Activated CD4-positive, alpha-beta T cell treated with anti-CD3 and anti-CD28 coated beads for 24 hours (primary cell): ENCODE measurements around the gene ADGRF1.
"Not testable (repeated sequence)": the region's sequence is repeated elsewhere in the genome, so short reads cannot be mapped to it uniquely, and the experiment has no call there.

Experiments used
- DNase-seq, 2 donors: peaks; one replicate each; pipeline ENCODE4 v3.0.0-alpha.2; 2020; ENCODE audit warnings: low read depth in 2 of 2

The ADGRF1 gene

GRCh38 chr6:47042275-47042791 lies at the start of gene ADGRF1:
Gene ADGRF1 (minus strand): TSS chr6:47042332. CDS start chr6:47029061, 13,271 bp downstream.
- no peak for DNase-seq

DNA sequence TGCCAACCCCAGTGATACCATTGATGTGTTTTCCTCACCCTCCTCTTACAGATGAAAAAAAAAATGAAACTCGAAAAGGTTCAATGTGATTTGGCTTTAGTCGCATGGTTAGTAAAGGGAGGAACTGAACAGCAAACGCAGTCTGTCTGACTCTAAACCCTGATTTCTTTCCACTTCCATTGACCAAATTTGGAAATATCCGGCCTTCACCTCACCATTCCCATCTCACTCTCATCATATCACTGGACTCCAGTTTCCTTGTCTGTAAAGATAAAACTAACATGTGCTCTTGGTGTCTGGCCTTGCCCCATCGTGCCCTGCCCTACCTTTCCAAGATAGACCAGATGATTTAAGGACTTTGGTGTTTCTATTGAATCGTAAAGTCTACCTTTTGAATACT lies 48.7 kb upstream of the ADGRF1 start:
- no peak for DNase-seq

DNA sequence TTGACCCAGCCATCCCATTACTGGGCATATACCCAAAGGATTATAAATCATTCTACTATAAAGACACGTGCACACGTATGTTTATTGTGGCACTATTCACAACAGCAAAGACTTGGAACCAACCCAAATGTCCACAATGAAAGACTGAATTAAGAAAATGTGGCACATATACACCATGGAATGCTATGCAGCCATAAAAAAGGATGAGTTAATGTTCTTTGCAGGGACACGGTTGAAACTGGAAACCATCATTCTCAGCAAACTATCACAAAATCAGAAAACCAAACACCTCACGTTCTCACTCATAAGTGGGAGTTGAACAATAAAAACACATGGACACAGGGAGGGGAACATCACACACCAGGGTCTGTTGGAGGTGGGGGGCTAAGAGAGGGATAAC lies 47.3 kb upstream of the ADGRF1 start:
- not testable (repeated sequence) for DNase-seq

DNA sequence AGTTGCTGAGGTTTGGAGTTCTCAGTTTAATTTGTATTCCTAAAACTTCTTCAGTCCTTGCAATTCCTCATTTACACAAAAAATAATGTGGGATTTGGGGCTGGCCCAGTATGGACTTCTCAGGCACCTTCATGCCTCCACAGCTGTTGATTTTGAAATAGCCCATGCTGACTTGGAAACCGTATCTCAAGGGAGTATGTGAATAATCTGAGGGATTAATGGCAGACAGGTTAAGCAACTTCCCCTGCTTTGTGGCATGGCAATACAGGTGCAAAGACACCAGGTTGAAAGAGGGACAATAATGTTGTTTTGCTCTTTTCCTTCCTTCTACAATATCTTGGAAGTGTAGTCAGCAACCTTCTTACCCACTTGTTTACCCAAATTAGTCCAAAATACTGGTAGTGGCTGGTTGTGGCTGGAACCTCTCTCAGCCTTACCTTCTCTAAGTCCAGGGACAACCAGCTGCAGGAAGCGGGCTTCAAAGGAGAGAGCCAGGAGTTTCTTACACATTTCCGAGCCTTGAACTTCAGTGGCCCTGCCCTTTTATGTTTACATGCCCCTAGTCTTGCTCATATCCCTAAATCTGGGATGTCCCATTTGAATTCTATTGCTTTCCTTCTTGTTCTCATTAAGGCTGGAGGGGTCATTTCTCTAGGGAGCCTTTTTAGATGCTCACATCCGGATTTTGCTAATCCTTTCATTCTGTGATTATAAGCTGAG lies 44.1 kb upstream of the ADGRF1 start:
- no peak for DNase-seq

- DNase-seq = no peak
Observed at GRCh38 chr6:47084610-47085009, 42.5 kb upstream of the ADGRF1 start.

DNA sequence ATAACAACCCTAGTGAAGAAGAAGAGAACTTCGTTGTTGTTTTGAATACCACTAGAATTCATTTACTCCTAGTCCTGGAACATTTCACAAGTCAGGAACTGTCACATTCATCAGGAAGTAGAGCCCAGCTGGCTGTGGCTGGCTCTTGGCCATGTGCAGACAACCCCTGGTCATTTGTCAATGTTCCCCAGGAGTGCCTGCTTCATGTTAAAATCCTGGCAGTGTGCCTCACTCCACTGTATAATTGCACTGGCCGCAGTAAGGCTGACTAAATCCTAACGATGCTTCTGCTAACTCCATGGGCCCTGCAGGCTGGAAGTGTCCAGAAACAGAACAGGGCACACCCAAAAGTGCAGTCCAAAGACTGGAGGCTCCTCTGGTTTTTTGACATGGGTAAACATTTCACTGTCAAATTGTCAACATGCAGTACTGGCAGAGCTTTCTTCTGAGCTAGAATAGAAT lies 41.5 kb upstream of the ADGRF1 start:
- DNase-seq = no peak

- no peak for DNase-seq
Observed at GRCh38 chr6:47080083-47080596, 38.0 kb upstream of the ADGRF1 start.

DNA sequence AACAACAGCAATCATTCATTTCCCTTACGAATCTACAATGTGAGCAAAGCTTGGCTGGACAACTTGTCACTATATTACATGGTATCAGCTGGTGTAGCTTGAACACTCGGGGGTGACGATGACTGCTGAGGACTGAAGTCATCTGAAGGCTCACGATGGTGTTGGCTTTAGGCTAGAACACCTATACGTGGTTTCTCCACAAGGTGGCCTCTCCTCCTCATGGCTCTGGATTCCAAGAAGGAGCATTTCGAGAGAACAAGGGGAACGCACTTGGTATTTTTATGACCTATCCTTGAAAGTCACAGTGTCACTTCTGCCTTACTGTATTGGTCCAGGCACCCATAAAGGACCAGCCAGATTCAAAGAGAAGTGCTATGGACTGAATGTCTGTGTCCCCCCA lies 37.5 kb upstream of the ADGRF1 start:
- DNase-seq = no peak

- DNase-seq = no peak
Observed at GRCh38 chr6:47078991-47079390, 36.9 kb upstream of the ADGRF1 start.

DNA sequence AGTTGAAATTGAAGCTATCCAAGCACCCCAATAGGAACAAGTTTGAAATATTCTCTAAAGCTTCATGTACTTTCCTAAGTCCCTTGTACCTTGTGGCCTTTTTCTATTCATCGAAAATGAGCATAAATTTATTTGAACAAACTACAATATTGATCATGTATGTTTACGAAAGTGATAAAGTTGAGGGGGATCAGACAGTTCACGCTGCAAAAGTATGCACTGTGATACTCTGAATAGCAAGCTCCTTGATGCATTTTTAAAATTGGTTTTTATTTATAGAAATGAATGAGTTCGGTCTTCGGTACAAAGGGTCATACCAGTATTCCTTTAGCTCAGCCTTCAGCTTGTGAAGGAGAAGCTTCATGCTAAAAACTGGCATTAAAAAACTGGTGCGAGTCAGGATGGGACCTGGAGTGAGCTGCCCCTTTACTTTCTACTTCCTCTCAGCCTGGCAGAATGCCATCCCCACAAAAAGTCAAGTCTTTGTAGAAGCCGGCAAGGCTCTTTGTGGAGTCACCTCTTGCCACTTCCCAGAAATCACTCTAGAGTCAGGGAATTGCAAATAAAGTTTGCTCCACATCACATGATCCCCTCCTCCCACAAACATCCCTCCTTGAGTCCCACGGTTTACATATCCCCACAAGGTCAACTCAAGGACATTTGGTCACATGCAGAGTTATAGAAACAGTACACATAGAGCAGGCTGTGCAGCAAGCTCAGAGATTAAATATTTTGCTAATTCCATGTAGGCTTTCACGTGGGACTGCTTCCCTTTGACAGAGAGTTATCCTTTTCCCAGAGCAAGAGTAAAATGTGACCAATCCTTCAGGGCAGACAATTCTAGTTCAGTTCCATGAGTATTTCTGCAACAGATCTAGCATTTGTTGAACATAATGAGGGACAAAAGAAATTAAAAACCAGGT lies 34.6 kb upstream of the ADGRF1 start:
- no peak for DNase-seq

- DNase-seq = no peak
Observed at GRCh38 chr6:47075741-47076421, 33.7 kb upstream of the ADGRF1 start.

GRCh38 chr6:47075168-47075567 lies 33.0 kb upstream of the ADGRF1 start:
- no peak for DNase-seq

- DNase-seq = no peak
Observed at GRCh38 chr6:47073125-47074110, 31.3 kb upstream of the ADGRF1 start.

GRCh38 chr6:47072667-47073066 lies 30.5 kb upstream of the ADGRF1 start:
- DNase-seq = no peak

DNA sequence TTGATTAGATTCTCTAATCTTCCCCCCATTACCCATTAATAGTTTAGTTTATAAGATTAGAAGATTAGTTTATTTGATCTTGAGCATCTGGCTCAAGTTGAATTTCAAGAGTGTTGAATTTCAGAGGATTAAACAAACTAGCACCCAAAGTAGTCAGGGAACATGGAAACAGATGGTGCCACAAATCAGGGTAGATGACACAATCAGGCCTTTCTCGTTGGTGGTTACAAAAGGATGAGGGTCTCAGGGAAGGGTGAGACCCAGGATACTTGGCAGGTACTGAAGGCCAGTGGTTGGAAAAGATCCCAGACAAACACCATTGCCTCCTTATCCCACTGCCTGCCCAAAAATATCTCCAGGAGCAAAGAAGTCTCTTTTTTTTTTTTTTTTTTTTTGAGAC lies 29.5 kb upstream of the ADGRF1 start:
- no peak for DNase-seq

DNA sequence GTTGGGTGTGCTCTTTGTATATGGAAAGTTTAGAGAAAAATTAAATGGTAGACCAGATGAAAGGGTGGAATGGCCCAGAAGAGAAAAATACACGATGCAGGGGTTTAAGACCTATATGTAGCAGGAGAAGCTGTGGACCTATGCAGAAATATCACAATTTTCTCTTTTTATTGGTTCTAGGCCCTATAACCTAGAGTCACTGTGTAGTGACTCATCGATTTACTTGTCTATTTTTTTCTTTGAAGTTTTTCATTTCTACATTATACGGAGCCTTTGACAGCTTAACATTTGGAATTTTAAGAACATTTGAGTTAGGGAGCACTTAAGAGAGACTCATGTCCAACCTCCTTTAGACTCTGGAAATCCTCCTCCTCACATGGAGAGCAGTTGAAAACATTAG lies 28.3 kb upstream of the ADGRF1 start:
- no peak for DNase-seq

- no peak for DNase-seq
Observed at GRCh38 chr6:47069156-47069555, 27.0 kb upstream of the ADGRF1 start.

DNA sequence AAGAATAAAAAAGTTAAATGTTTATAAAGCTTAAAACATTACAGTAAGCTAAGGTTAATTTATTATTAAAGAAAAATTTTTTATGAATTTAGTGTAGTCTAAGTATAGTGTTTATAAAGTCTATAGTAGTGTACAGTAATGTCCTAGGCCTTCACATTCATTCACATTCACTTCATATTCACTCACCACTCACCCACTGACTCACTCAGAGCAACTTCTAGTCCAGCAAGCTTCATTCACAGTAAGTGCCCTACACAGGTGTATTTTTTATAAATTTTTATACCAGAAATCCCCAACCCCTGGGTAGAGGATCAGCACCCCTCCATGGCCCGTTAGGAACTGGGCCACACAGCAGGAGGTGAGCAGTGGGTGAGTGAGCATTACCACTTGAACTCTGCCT lies 24.3 kb upstream of the ADGRF1 start:
- no peak for DNase-seq

DNA sequence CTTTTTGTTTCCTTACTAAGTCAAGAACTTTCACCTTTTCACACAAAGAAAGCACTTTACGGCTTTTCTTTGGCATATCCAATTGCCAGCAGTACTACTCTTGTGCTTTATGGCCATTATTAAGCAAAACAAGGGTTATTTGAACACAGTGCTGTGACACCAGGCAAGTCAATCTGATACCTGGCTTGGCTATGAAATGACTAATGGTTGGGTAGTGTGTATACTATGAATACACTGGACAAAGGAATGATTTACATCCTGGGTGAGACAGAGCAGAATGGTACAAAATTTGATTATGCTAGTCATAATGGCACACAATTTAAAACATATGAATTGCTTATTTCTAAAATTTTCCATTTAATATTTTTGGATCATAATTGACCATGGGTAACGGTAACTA lies 22.1 kb upstream of the ADGRF1 start:
- DNase-seq = no peak

DNA sequence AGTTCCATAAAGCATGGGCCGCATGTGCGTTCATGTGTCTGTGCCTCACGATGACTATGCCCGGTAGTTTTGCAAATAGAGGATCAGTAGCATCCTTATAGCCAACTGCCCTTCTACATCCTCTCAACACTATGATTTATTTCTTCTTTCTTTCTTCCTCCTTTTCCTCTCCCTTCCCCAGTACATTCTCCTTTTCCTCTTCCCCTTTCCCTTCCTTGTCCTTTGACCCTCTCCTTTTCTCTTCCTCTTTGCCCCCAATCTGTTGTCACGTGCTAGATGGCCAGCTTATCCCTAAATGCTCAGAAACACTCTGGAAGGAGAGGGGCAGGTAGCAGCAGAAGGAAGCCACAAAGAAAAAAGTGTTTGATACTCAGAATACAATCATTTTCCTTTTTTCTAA lies 20.2 kb upstream of the ADGRF1 start:
- no peak for DNase-seq
